ENCODE measurements around the gene C1orf141.

C1orf141 gene

DNA sequence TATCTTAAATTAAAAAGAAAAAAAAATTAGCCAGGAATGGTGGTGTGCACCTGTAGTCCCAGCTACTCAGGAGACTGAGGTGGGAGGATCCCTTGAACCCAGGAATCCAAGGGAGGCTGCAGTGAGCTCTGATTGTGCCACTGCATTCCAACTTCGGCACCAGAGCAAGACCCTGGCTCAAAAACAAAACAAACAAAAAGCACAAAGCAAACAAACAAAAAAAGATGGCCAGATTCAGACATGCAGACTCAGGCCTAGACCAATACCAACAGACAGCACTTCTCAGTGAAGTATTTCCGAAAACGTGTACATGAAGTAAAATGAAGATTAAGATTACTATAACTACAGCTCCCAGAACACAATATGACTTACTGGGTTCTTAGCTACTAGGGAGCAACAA, 91.4 kb downstream of the C1orf141 start:
- TF ChIP-seq, protein P1, sequence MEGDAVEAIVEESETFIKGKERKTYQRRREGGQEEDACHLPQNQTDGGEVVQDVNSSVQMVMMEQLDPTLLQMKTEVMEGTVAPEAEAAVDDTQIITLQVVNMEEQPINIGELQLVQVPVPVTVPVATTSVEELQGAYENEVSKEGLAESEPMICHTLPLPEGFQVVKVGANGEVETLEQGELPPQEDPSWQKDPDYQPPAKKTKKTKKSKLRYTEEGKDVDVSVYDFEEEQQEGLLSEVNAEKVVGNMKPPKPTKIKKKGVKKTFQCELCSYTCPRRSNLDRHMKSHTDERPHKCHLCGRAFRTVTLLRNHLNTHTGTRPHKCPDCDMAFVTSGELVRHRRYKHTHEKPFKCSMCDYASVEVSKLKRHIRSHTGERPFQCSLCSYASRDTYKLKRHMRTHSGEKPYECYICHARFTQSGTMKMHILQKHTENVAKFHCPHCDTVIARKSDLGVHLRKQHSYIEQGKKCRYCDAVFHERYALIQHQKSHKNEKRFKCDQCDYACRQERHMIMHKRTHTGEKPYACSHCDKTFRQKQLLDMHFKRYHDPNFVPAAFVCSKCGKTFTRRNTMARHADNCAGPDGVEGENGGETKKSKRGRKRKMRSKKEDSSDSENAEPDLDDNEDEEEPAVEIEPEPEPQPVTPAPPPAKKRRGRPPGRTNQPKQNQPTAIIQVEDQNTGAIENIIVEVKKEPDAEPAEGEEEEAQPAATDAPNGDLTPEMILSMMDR (IDR thresholded peaks at IDR 0.05), result no peak
